Stimulated activated CD8-positive, alpha-beta memory T cell treated with anti-CD3 and anti-CD28 coated beads, Interleukin-7, amount 100 ng/mL, for 4 hours (primary cell): Measurements from ENCODE around the gene SPATA19.
"Not testable (repeated sequence)": the region's sequence is repeated elsewhere in the genome, so short reads cannot be mapped to it uniquely, and the experiment has no call there.

Experiments
- DNase-seq, 2 donors: peaks; one replicate each; pipeline ENCODE4 v3.0.0-alpha.2; 2020; ENCODE audit warnings: low read depth in 2 of 2

Gene SPATA19, protein sequence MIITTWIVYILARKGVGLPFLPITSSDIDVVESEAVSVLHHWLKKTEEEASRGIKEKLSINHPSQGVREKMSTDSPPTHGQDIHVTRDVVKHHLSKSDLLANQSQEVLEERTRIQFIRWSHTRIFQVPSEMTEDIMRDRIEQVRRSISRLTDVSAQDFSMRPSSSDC

GRCh38 chr11:133845413-133845812 is at the start of gene SPATA19:
TSS of gene SPATA19 (minus strand) at chr11:133845513. CDS start at chr11:133845446, 67 bp downstream.
- no peak for DNase-seq

- DNase-seq = no peak
These were observed 49.8 kb upstream of the SPATA19 start for GRCh38 chr11:133895061-133895479.

DNA sequence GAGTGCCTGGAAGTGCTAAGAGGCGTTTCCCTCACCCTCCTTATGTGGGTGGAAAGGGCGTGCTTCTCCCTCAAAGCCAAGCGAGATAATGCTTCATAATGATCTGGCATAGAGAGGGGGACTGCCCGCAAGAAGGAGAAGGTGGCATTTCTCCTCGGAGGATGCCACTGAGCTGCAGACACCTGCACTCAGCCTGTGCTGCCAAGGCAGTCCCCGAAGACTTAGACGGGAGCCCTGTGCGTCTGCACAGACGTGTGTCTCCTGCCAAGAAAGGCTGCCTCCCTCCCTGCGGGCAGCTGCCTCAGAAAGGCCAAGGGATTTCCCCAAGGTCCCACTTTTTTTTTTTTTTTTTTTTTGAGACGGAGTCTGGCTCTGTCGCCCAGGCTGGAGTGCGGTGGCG is 48.1 kb upstream of the SPATA19 start:
- DNase-seq = no peak

- no peak for DNase-seq
These were observed 47.5 kb upstream of the SPATA19 start for GRCh38 chr11:133892584-133893380.

DNA sequence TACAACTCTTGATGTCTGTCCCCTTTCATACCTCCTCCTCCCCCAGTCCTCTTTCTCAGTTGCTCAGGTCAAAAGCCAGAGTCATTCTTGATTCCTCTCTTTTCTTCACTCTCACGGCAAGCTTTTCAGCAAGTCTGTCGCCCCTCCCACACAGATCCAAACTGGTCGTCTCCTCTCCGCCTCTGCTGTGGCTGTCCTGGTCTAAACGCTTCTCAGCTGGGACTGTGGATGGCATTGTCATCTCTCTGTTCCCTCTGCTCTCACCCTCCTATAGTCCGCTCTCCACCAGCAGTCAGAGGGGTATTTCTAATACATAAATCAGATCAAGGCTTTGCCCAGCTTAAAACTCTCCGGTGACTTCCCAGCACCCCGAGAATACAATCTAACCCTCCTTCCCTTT is 46.8 kb upstream of the SPATA19 start:
- no peak for DNase-seq

DNA sequence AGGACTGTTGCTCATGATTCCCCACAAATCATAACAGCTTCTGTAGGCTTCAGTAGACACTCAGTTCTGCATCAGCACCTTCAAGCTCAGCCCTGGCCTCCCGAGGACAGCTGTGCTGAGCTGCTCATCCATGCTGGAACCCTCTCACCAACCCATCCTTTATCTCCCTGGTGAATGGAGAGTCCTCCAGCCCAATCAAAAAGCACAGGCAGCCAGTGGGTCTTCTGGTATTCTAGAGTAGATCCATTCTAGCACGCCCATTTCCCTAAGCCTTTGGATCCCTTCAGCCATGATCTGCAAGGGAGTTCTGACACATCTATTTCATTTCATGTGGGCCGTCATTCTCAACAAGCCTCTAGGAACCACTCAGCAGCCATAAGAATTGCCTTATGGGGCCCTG is 44.6 kb upstream of the SPATA19 start:
- no peak for DNase-seq

- no peak for DNase-seq
These were observed 43.9 kb upstream of the SPATA19 start for GRCh38 chr11:133889188-133889587.

DNA sequence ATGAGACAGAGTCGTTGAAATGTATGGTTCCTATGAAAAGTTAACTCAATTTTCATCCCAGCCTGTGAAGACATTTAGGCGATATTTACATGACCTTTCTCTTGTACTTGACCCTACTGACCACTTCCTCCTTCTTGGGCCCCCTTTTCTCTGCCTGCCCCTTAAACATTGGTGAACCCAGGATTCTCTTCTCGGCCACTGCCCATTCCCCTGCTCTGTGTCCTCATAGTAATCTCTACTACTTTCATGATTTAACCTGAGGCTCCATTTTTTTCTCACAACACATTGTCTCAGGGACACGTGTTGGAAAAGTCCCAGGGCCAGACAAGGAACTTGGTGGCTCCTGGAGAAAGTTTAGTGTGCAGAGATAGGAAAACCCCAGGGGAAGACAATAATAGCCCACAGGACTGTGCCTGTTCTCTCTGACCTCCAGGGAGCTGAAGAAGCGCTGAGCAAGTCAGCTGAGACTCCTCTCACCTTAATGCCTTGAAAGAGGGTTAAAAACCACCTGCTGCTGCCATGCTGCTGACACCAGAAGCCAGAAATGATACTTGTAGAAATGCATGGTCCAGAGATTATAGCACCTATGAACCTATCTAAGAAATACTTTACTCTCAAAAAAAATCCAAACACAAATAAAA is 42.5 kb upstream of the SPATA19 start:
- DNase-seq = no peak

DNA sequence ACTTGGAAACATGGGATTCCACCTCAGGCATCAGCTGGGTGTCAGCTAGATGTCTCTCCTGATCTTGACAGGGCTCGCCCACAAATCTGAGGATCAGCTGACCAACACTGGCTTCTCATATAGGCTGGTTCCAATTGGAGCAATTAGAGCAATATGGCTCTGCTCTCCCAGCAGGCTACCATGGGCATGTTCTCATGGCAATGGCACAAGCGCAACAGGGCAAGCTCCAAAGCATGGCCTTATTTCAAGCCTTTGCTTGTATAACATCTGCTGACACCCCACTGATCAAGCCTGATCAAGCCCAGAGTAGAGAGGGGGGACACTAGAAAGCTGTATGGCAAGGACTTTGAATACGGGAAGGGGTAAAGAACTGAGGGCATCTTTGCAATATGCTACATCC is 40.7 kb upstream of the SPATA19 start:
- no peak for DNase-seq

- DNase-seq = no peak
These were observed 26.8 kb upstream of the SPATA19 start for GRCh38 chr11:133872160-133872559.

DNA sequence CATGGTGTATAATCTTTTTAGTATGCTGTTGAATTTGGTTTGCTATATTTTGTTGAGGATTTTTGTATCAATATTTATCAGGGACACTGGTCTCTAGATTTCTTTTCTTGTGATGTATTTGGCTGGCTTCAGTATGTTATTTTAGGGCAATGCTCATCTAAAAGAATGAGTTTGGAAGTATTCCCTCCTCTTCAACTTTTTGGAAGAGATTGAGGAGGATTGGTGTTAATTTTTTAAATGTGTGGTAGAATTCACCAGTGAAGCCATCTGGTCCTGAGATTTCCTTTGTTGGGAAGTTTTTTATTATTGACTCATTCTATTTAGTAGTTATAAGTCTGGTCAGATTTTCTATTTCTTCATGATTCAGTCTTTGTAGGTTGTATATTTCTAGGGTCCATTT is 22.1 kb upstream of the SPATA19 start:
- no peak for DNase-seq

DNA sequence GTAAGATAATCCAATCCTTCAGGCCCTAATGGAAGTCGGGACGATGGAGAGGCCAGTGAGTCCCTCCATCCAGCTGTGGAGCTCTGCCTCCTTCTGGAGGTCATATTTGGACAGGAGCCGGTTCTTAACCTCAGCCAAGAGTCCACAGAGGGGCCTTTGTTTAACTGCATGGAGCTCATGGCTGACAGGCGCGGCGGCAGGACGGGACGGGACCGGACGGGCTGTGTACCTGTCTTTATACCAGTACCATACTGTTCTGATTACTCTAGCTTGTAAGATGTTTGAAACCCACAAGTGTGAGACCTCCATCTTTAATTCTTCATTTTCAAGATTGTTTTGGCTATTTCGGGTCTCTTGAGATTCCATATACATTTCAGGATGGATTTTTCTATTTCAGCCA is 20.2 kb upstream of the SPATA19 start:
- no peak for DNase-seq

- DNase-seq = no peak
These were observed 19.4 kb upstream of the SPATA19 start for GRCh38 chr11:133864756-133865155.

GRCh38 chr11:133860151-133860550 is 14.8 kb upstream of the SPATA19 start:
- DNase-seq = no peak

DNA sequence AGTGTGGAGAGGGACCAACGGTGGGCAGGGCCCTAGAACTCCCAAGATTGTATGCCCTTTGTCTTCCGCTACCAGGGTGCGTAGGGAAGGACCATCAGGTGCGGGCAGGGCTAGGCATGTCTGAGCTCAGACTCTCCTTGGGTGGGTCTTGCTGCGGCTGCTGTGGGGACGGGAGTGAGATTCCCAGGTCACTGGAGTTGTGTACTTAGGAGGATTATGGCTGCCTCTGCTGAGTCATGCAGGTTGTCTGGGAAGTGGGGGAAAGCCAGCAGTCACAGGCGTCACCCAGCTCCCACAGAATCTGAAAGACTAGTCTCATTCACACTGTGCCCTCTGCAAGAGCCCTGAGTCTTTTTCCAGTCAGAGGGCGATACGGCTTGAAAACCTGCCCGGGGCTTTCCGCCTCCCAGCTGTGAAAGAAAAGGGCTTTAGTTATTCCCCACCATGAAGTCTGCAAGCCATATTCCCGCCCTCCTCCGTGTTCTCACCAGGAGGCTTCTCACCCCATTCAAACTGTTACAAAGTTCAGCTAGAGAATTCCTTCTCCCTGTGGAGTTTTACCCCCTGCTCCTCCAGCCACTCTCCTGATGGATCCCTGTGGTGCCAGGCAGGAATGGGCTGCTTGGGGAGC is 9.1 kb upstream of the SPATA19 start:
- DNase-seq = not testable (repeated sequence)

GRCh38 chr11:133844217-133844616 is 1.1 kb downstream of the SPATA19 start:
- DNase-seq = no peak

DNA sequence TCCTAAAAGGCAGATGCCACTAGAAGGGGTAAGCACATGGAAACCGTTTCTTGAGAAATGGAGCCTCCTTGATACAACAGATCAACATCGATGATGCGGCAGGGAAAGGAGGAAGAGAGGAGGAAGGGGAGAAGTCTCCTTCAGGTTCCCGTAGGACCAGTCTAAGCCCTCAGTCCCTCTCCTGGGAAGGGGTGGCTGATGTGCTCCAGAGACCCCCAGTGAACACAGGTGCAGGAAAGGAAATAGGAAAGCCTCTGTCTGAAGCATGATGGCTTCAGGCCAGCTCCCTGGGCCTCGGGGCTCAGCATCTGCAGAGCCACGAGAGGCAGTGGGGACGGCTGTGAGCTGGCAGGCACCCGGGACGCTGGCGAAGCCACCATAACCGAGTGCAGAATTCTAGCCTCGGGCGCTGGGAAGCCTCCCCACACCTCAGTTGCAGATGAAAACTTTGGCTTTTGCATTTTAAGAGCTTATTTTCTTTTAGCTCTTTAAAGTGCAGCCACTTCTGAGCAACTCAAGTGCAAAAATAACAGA is 1.8 kb downstream of the SPATA19 start:
- DNase-seq = no peak

DNA sequence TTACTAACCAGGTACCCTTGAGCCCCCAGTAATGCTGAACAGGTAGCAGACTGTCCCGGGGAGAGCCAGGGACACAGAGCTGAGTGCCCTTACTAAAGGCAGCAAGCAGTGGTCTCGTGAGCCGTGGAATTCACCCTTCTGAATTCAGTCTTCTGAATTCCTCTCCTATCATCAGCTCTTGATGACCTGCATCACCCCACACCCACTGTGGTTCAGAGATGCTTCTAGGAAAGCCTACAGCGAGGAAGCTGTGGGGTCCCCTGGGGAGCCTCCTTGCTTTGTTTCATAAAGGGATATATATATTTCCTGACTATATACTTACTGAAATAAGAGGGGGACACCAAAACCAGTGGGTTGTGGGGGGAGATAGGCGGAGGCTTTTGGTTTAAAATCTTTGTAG is 2.6 kb downstream of the SPATA19 start:
- no peak for DNase-seq

- DNase-seq = no peak
These were observed 3.3 kb downstream of the SPATA19 start for GRCh38 chr11:133842053-133842452.

- no peak for DNase-seq
These were observed 3.9 kb downstream of the SPATA19 start for GRCh38 chr11:133841279-133842043.

DNA sequence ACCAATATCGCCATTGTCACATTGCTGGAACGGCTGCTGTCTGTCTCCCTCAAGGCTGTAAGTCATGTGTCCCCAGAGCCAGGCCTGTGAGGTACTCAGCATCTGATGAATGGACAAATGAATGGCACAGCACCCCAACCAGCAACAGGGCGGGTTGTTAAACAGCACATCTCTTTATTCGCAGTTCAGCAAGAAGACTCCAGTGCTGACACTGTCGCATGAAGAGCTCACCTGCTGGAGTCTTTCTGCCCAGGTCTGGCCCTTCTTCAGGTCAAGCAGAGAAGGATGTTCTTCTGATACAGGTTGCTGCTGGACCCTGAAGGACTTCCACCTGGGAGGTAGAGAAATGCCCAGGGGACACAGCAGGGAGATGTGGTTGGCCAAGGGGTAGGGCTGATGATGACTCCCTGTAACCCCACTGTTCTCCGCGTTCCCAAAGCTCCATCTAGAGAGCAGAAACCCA is 4.8 kb downstream of the SPATA19 start:
- no peak for DNase-seq
